Natural killer cell (primary cell): ENCODE data around the gene POLR2J3. TPM values are rescaled to one million over a fixed set of nuclear protein-coding genes. Genes with fewer than 3 reads are reported as not detected.
A peak's percentile ranks its signal among the peaks of the same experiment; 100 is the strongest.
"Not testable (repeated sequence)": the region's sequence is repeated elsewhere in the genome, so short reads cannot be mapped to it uniquely, and the experiment has no call there.

ENCODE experiments used
- ATAC-seq, 3 donors: fragments of 150-1000 bp in 2 of 3; fragments of 200-7000 bp in 1 of 3; cut with Tn5 transposase; 1 replicate in 1 of 3; 2 replicates in 2 of 3; pipeline ENCODE4 v1.10.0; 2021; ENCODE audit warnings: mild to moderate bottlenecking in 2 of 3, moderate library complexity in 2 of 3
- DNase-seq, 2 donors: peaks; one replicate each; pipeline versions ENCODE4 v3.0.0 to v3.0.0-alpha.2; 2013 to 2021; ENCODE audit warnings: mixed read lengths in 1 of 2
- H3K27ac ChIP-seq: one replicate; pipeline ENCODE4 v1.5.1; 2013; ENCODE audit warnings: mild to moderate bottlenecking, low read length
- H3K27me3 ChIP-seq: one replicate; pipeline ENCODE4 v1.6.1; 2013; ENCODE audit warnings: low read length; ENCODE audit not compliant: control insufficient read depth, insufficient read depth
- H3K36me3 ChIP-seq: one replicate; pipeline ENCODE4 v1.6.1; 2013; ENCODE audit warnings: low read length; ENCODE audit not compliant: control insufficient read depth, insufficient read depth
- H3K4me1 ChIP-seq: one replicate; pipeline ENCODE4 v1.6.1; 2013; ENCODE audit warnings: low read length; ENCODE audit not compliant: control insufficient read depth, insufficient read depth
- H3K4me3 ChIP-seq: one replicate; pipeline ENCODE4 v1.5.1; 2013; ENCODE audit warnings: low read length
- H3K9me3 ChIP-seq: one replicate; pipeline ENCODE4 v1.6.1; 2013; ENCODE audit warnings: low read length; ENCODE audit not compliant: control insufficient read depth, insufficient read depth
- H3K27ac Mint-ChIP-seq, 2 donors: one replicate each; pipeline ENCODE4 v1.8.0; 2022; ENCODE audit warnings: mild to moderate bottlenecking in 2 of 2, mixed read lengths in 2 of 2, moderate library complexity in 1 of 2
- H3K27me3 Mint-ChIP-seq, 2 donors: one replicate each; pipeline ENCODE4 v1.8.0; 2022; ENCODE audit warnings: low read depth in 2 of 2, mixed read lengths in 2 of 2
- H3K36me3 Mint-ChIP-seq: one replicate; pipeline ENCODE4 v1.8.0; 2022; ENCODE audit warnings: mixed read lengths
- H3K4me1 Mint-ChIP-seq, 2 donors: one replicate each; pipeline ENCODE4 v1.8.0; 2022; ENCODE audit warnings: mixed read lengths in 2 of 2
- H3K4me3 Mint-ChIP-seq: one replicate; pipeline ENCODE4 v1.8.0; 2022; ENCODE audit warnings: mild to moderate bottlenecking, moderate library complexity, mixed read lengths
- H3K9me3 Mint-ChIP-seq, 2 donors: one replicate each; pipeline ENCODE4 v1.8.0; 2022; ENCODE audit warnings: mixed read lengths in 2 of 2
- CTCF ChIP-seq: fragments of 200-600 bp; IDR thresholded peaks from one replicate; pipeline ENCODE4 v1.8.0; 2022; ENCODE audit warnings: antibody characterized with exemption
- WGBS: methylation state at CpG from one replicate; pipeline ENCODE4 v1.1.7; 2013; ENCODE audit warnings: missing lambda C conversion rate; ENCODE audit not compliant: insufficient coverage; 5-methylcytosine and 5-hydroxymethylcytosine counted together
- intact Hi-C: fragments of 100-400 bp; cut with micrococcal nuclease; formaldehyde crosslinking; loops from one replicate; pipeline ENCODE4 v1.14.2; 2022
- total RNA-seq, 4 donors: library from RNA; stranded (reverse); fragments of 120-200 nt in 1 of 4; gene quantifications; one replicate each; pipeline versions ENCODE4 v1.2.3 to v1.2.4, GENCODE V29; 2013 to 2022

The POLR2J3 gene
- total RNA-seq = 100 to 1,000 TPM; 120 to 150 (median 131) TPM
- total RNA-seq (2013) = 66.3 TPM

- Mint-ChIP-seq H3K27ac (peak within 1 kb of the TSS; percentile 78 to 85), H3K4me3 (peak within 1 kb of the TSS; percentile 85)
- ATAC-seq (peak; percentile 94 to 97 (median 94)), DNase-seq (peak; percentile 99 to 100)
- H3K36me3 ChIP-seq, H3K9me3 Mint-ChIP-seq, intact Hi-C loops, H3K4me1 Mint-ChIP-seq, H3K27me3 ChIP-seq, H3K4me1 ChIP-seq, H3K36me3 Mint-ChIP-seq, H3K27me3 Mint-ChIP-seq, H3K9me3 ChIP-seq: not testable (repeated sequence)
- H3K27ac ChIP-seq = peak within 1 kb of the TSS; percentile 72
- WGBS = 0% methylated on average over 32 of the region's 64 CpGs
- TF ChIP-seq CTCF = peak; percentile 52
- peak within 1 kb of the TSS; percentile 47 for H3K4me3 ChIP-seq
Measured at GRCh38 chr7:102572261-102573239, at the start of gene POLR2J3. Gene POLR2J3 (minus strand): TSS chr7:102572583. CDS start chr7:102572521, 62 bp downstream.

GRCh38 chr7:102618122-102618521 is 45.7 kb upstream of the POLR2J3 start:
- H3K4me3 ChIP-seq, H3K9me3 Mint-ChIP-seq, H3K9me3 ChIP-seq, H3K36me3 ChIP-seq, H3K27ac ChIP-seq, intact Hi-C loops, H3K4me3 Mint-ChIP-seq, H3K36me3 Mint-ChIP-seq, H3K27ac Mint-ChIP-seq, H3K27me3 ChIP-seq, ATAC-seq, H3K27me3 Mint-ChIP-seq, H3K4me1 ChIP-seq, H3K4me1 Mint-ChIP-seq: not testable (repeated sequence)
- DNase-seq = peak in 1 of 2 donors; percentile 0
- no CpG with 5 or more reads among the region's 8 CpGs for WGBS

GRCh38 chr7:102616507-102617125 is 44.2 kb upstream of the POLR2J3 start, which contains the start of gene RASA4:
Gene RASA4 (minus strand): TSS chr7:102616756. CDS start chr7:102616689, 67 bp downstream.
- H3K4me3 Mint-ChIP-seq = peak within 1 kb of the TSS; percentile 68
- under 1% methylated on average over 17 of the region's 62 CpGs for WGBS
- intact Hi-C loops, H3K9me3 ChIP-seq, H3K9me3 Mint-ChIP-seq, H3K27ac Mint-ChIP-seq, H3K27ac ChIP-seq, H3K4me1 ChIP-seq, H3K36me3 ChIP-seq, H3K4me1 Mint-ChIP-seq, H3K27me3 ChIP-seq, H3K27me3 Mint-ChIP-seq, H3K36me3 Mint-ChIP-seq: not testable (repeated sequence)
- peak; percentile 98 to 99 (median 99) for ATAC-seq
- peak; percentile 44 to 55 for DNase-seq
- H3K4me3 ChIP-seq = peak within 1 kb of the TSS; percentile 35

- H3K27ac ChIP-seq, H3K36me3 ChIP-seq, H3K27me3 ChIP-seq, H3K9me3 Mint-ChIP-seq, H3K36me3 Mint-ChIP-seq, ATAC-seq, H3K4me3 Mint-ChIP-seq, DNase-seq, H3K4me1 ChIP-seq, H3K4me1 Mint-ChIP-seq, H3K4me3 ChIP-seq, H3K9me3 ChIP-seq, H3K27me3 Mint-ChIP-seq, H3K27ac Mint-ChIP-seq, intact Hi-C loops: not testable (repeated sequence)
- WGBS = no CpG with 5 or more reads among the region's 10 CpGs
Measured at GRCh38 chr7:102615930-102616329, 43.5 kb upstream of the POLR2J3 start.

- H3K27me3 Mint-ChIP-seq, H3K4me1 ChIP-seq, H3K4me3 ChIP-seq, H3K27ac Mint-ChIP-seq, ATAC-seq, H3K36me3 ChIP-seq, H3K4me3 Mint-ChIP-seq, H3K36me3 Mint-ChIP-seq, DNase-seq, H3K9me3 Mint-ChIP-seq, intact Hi-C loops, H3K9me3 ChIP-seq, H3K27me3 ChIP-seq, H3K27ac ChIP-seq, H3K4me1 Mint-ChIP-seq: not testable (repeated sequence)
- no CpG with 5 or more reads among the region's 3 CpGs for WGBS
Measured at GRCh38 chr7:102614873-102615272, 42.5 kb upstream of the POLR2J3 start.

- intact Hi-C loops, H3K9me3 Mint-ChIP-seq, H3K27me3 Mint-ChIP-seq, H3K4me1 ChIP-seq, H3K4me3 Mint-ChIP-seq, H3K27ac ChIP-seq, H3K9me3 ChIP-seq, H3K36me3 Mint-ChIP-seq, H3K36me3 ChIP-seq, H3K27ac Mint-ChIP-seq, DNase-seq, ATAC-seq, H3K4me3 ChIP-seq, H3K4me1 Mint-ChIP-seq, H3K27me3 ChIP-seq: not testable (repeated sequence)
- WGBS = no CpG with 5 or more reads among the region's 4 CpGs
Measured at GRCh38 chr7:102614346-102614697, 41.9 kb upstream of the POLR2J3 start.
